ENCODE results near the gene CTNNA3. TPM values are rescaled to one million over a fixed set of nuclear protein-coding genes. Genes with fewer than 3 reads are reported as not detected.

Gene CTNNA3
- total RNA-seq, 1 experiment from 2014 or later = 0.32 TPM

GRCh38 chr10:66980246-66980815 is 715.7 kb downstream of the CTNNA3 start (continued):
- TF ChIP-seq CBX3 (IDR thresholded peaks at IDR 0.05; ENCODE audit: low read depth) (no peak), JUND (IDR thresholded peaks at IDR 0.05) (no peak), EGR1 (IDR thresholded peaks at IDR 0.05; ENCODE audit: low read depth) (no peak), EZH2 (IDR thresholded peaks at IDR 0.05) (no peak), SP1 (IDR thresholded peaks at IDR 0.05; ENCODE audit: low read depth) (no peak)

DNA sequence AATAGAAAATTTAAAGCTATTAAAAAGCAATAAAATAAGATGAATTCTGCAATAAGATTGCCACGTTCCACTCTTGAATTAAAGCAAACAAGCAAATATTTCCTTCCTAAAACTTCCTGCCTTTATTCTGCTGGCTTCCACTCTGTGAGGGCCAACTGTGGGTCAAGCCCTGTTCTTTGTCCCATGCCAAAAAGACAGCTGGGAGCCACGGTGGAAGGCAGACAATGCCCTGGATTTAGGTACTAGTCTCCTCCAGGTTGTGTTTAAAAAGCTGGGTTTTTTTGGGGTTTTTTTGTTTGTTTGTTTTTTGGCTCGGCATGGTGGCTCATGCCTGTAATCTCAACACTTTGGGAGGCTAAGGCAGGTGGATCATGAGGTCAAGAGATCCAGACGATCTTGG is 731.0 kb downstream of the CTNNA3 start:
- ChIA-PET POLR2A (no interaction called here), RAD21 (ENCODE audit: low non-redundant PET in 1 of 2, low total read pairs in 2 of 2, uncharacterized antibody in 2 of 2, unreplicated experiment in 2 of 2) (no interaction called here), CTCF (no interaction called here)
- no peaks in the 10 kb centered on the region for H3K79me2 ChIP-seq (ENCODE audit: insufficient read depth, low read length)
- intact Hi-C loops (cut with micrococcal nuclease) = no loop called here
- no peaks in the 10 kb centered on the region for H4K20me1 ChIP-seq (ENCODE audit: insufficient read depth)
- H3K9ac ChIP-seq (ENCODE audit: low read length) = no peak overlapping the region
- H3K4me2 ChIP-seq (ENCODE audit: low read length) = no peak overlapping the region
- TF ChIP-seq ZBTB33 (IDR thresholded peaks at IDR 0.05; ENCODE audit: extremely low read depth, insufficient replicate concordance, low read length) = no peak
- TF ChIP-seq FOSL1 (IDR thresholded peaks at IDR 0.05; ENCODE audit: low read depth) = no peak
- no peak for TF ChIP-seq EGR1 (IDR thresholded peaks at IDR 0.05; ENCODE audit: low read depth)
- no peak for TF ChIP-seq CEBPB (IDR thresholded peaks at IDR 0.05; ENCODE audit: low read depth)
- TF ChIP-seq ZFX (IDR thresholded peaks at IDR 0.05) = no peak
- TF ChIP-seq ZNF274 (IDR thresholded peaks at IDR 0.05; ENCODE audit: low read depth, low read length) = no peak
- no peak for TF ChIP-seq EZH2phosphoT487 (IDR thresholded peaks at IDR 0.05; ENCODE audit: borderline replicate concordance)
- no peak for TF ChIP-seq POLR2A (IDR thresholded peaks at IDR 0.05; ENCODE audit: borderline replicate concordance, extremely low read depth, insufficient read depth, insufficient read length)
- no peak for TF ChIP-seq YY1 (IDR thresholded peaks at IDR 0.05; ENCODE audit: extremely low read depth, insufficient replicate concordance, low read depth, low read length)
- TF ChIP-seq EZH2 (IDR thresholded peaks at IDR 0.05) = no peak
- TF ChIP-seq POLR2AphosphoS5 (IDR thresholded peaks at IDR 0.05; ENCODE audit: low read depth, low read length) = no peak
- no peak for TF ChIP-seq REST (IDR thresholded peaks at IDR 0.05; ENCODE audit: low read depth)
- no peak for TF ChIP-seq SIN3A (IDR thresholded peaks at IDR 0.05; ENCODE audit: low read depth)
- no peaks in the 10 kb centered on the region for H3K9me3 ChIP-seq (ENCODE audit: control insufficient read depth in 1 of 2, insufficient read depth in 1 of 2, low read depth in 1 of 2, low read length in 2 of 2)
- no peaks in the 10 kb centered on the region for H3K4me1 ChIP-seq (ENCODE audit: control insufficient read depth in 1 of 2, insufficient read depth in 2 of 2, low read length in 2 of 2)
- H3K4me3 ChIP-seq (replicated peaks in 1 of 2; ENCODE audit: low read depth in 1 of 2, low read length in 2 of 2) = no peak overlapping the region
- H3K36me3 ChIP-seq (ENCODE audit: control insufficient read depth in 1 of 2, insufficient read depth in 2 of 2, low read length in 2 of 2) = no peaks in the 10 kb centered on the region
- H3K27me3 ChIP-seq (ENCODE audit: insufficient read depth, low read length) = no peaks in the 10 kb centered on the region
- no peak for ATAC-seq
- no peak for DNase-seq (ENCODE audit: low read depth, low spot score)
- no peak overlapping the region for H3K27ac ChIP-seq (ENCODE audit: low read depth, low read length)
- BruUV-seq (replicated peaks) = no TSS peak
- no peaks in the 10 kb centered on the region for H3K9me2 ChIP-seq (ENCODE audit: insufficient read depth)
- no peak overlapping the region for H2AFZ ChIP-seq (ENCODE audit: low read depth, low read length, poor library complexity, severe bottlenecking)
